Lower leg skin (tissue), 4 donors: Measurements from ENCODE around the gene AGPS. TPM values are rescaled to one million over a fixed set of nuclear protein-coding genes. Genes with fewer than 3 reads are reported as not detected.

Experiments used
- DNase-seq, 2 donors: peaks; one replicate each; pipeline ENCODE4 v3.0.0-alpha.2; 2019; ENCODE audit warnings: low spot score in 2 of 2
- H3K4me3 ChIP-seq: fragments of 200-600 bp; sonication (generic); 2 replicates; pipeline ENCODE4 v1.5.1; 2017; ENCODE audit warnings: mild to moderate bottlenecking, low read depth; ENCODE audit not compliant: poor library complexity, severe bottlenecking
- CTCF ChIP-seq, 3 donors: fragments of 450-650 bp; IDR thresholded peaks; one replicate each; pipeline ENCODE4 v1.5.1; 2016; ENCODE audit warnings: antibody characterized with exemption in 3 of 3, mild to moderate bottlenecking in 3 of 3, moderate library complexity in 2 of 3
- POLR2A ChIP-seq, 2 donors: fragments of 450-650 bp; IDR thresholded peaks; one replicate each; pipeline ENCODE4 v1.6.1; 2016 to 2017; ENCODE audit warnings: antibody characterized with exemption in 2 of 2, mild to moderate bottlenecking in 1 of 2, moderate library complexity in 1 of 2
- WGBS, 2 donors: methylation state at CpG; one replicate each; pipeline ENCODE4 v1.1.5; 2018; 5-methylcytosine and 5-hydroxymethylcytosine counted together
- intact Hi-C: fragments of 100-400 bp; cut with DNase I; formaldehyde crosslinking; loops from one replicate; pipeline ENCODE4 v1.15.0; 2023; ENCODE audit warnings: low total_unique reads
- total RNA-seq, 4 donors: library from RNA; depleted of rRNA; stranded (reverse); fragments of >200 nt; gene quantifications; one replicate each; pipeline ENCODE4 v1.1.0, GENCODE V29; 2016

AGPS gene
- total RNA-seq, 4 donors from 2014 or later = 14.1 to 29.8 (median 21.0) TPM

GRCh38 chr2:177525351-177525924, 132.9 kb downstream of the AGPS start:
- WGBS, 2 donors = 85 to 87% methylated on average over 3 of the region's 3 CpGs
- H3K4me3 ChIP-seq = no peak overlapping the region
- DNase-seq = no peak
- TF ChIP-seq CTCF (IDR thresholded peaks at IDR 0.05) = no peak
- no peak for TF ChIP-seq POLR2A (IDR thresholded peaks at IDR 0.05)
- intact Hi-C loops = no loop called here

DNA sequence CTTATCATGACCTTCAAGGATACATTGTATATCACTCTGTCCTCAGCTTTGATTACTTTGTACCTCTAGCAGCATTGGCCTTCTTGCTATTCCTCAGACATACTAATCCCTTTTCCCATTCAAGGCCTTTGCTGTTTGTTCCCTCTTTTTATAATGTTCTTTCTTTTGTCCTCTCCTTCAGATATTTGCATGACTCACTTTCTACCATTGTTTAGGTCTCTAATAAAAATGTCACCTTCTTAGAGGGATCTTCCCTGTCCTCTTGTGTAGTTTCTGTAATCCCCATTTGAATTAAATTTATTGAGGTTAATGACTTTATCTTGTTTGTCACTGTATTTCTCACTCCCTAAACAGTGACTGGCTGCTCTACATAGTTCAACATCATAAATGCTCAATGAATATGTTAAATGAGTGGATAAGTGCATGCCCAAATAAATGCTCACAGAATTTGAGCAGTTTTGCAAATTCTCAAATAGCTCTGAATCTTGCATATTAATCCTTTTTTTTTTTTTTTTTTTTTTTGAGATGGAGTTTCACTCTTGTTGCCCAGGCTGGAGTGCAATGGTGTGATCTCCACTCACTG, 135.9 kb downstream of the AGPS start:
- no peak overlapping the region for H3K4me3 ChIP-seq
- no peak for TF ChIP-seq POLR2A (IDR thresholded peaks at IDR 0.05)
- TF ChIP-seq CTCF (IDR thresholded peaks at IDR 0.05) = no peak
- intact Hi-C loops = no loop called here
- no peak for DNase-seq

DNA sequence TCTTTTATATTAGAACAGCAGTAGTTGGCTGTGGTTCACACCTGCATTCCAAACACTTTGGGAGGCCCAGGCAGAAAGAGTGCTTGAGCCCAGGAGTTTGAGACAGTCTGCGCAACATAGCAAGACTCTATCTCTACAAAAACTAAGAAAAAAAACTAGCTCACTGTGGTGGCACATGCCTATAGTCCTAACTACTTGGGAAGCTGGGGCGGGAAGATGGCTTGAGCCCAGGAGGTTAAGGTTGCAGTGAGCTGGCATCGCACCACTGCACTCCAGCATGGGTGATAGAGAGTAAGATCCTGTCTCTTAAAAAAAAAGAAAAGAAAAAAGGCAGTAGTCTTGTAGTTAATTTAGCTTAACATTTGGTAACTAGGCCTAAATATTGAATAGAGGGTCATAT, 136.6 kb downstream of the AGPS start:
- no peak overlapping the region for H3K4me3 ChIP-seq
- 96 to 98% methylated on average over 3 of the region's 3 CpGs for WGBS, 2 donors

GRCh38 chr2:177530561-177530960, 138.0 kb downstream of the AGPS start:
- TF ChIP-seq CTCF (IDR thresholded peaks at IDR 0.05) = no peak
- TF ChIP-seq POLR2A (IDR thresholded peaks at IDR 0.05) = no peak
- no peak for DNase-seq
- intact Hi-C loops = no loop called here
- no peak overlapping the region for H3K4me3 ChIP-seq

More for the DNA sequence above, 136.6 kb downstream of the AGPS start:
- TF ChIP-seq CTCF (IDR thresholded peaks at IDR 0.05) = no peak
- no peak for TF ChIP-seq POLR2A (IDR thresholded peaks at IDR 0.05)
- no peak for DNase-seq
- intact Hi-C loops = no loop called here

GRCh38 chr2:177531706-177532105, 139.1 kb downstream of the AGPS start:
- WGBS, 2 donors = 94 to 97% methylated on average over 5 of the region's 5 CpGs
- H3K4me3 ChIP-seq = no peak overlapping the region
- no peak for DNase-seq
- TF ChIP-seq CTCF (IDR thresholded peaks at IDR 0.05) (no peak), POLR2A (IDR thresholded peaks at IDR 0.05) (no peak)
- intact Hi-C loops = no loop called here

- 84 to 100% methylated on average over 1 of the region's 1 CpG for WGBS, 2 donors
- no peak for TF ChIP-seq CTCF (IDR thresholded peaks at IDR 0.05)
- no peak for TF ChIP-seq POLR2A (IDR thresholded peaks at IDR 0.05)
- no peak overlapping the region for H3K4me3 ChIP-seq
- intact Hi-C loops = no loop called here
- no peak for DNase-seq
Measured at GRCh38 chr2:177532567-177532966, 140.0 kb downstream of the AGPS start.
